ENCODE measurements around the gene WDR6. TPM values are rescaled to one million over a fixed set of nuclear protein-coding genes. Genes with fewer than 3 reads are reported as not detected.

WDR6 gene
- total RNA-seq, 1 donor from 2014 or later: 168 TPM

- Mint-ChIP-seq H3K36me3 (ENCODE audit: low read depth) (peaks cover 14% of the 10 kb centered on the region), H3K27me3 (ENCODE audit: low read depth) (no peaks in the 10 kb centered on the region), H3K4me1 (ENCODE audit: low read depth) (peaks cover 52% of the 10 kb centered on the region), H3K9me3 (ENCODE audit: low read depth) (no peaks in the 10 kb centered on the region), H3K27ac (ENCODE audit: unreplicated experiment) (peak overlapping the region; percentile 89), H3K4me3 (ENCODE audit: unreplicated experiment) (peak overlapping the region; percentile 90)
- no peak for DNase-seq (ENCODE audit: low spot score)
- TF ChIP-seq CTCF (IDR thresholded peaks at IDR 0.05): no peak
These were observed 12.7 kb downstream of the WDR6 start for GRCh38 chr3:49019941-49020329.

- peak; percentile 86 for DNase-seq (ENCODE audit: low spot score)
- H3K4me1 Mint-ChIP-seq (ENCODE audit: low read depth): peaks cover 55% of the 10 kb centered on the region
- no peak for TF ChIP-seq CTCF (IDR thresholded peaks at IDR 0.05)
- H3K4me3 Mint-ChIP-seq (ENCODE audit: unreplicated experiment): peak overlapping the region; percentile 90
- no peaks in the 10 kb centered on the region for H3K9me3 Mint-ChIP-seq (ENCODE audit: low read depth)
- H3K27ac Mint-ChIP-seq (ENCODE audit: unreplicated experiment): peak overlapping the region; percentile 92
- peaks cover 14% of the 10 kb centered on the region for H3K36me3 Mint-ChIP-seq (ENCODE audit: low read depth)
- no peaks in the 10 kb centered on the region for H3K27me3 Mint-ChIP-seq (ENCODE audit: low read depth)
These were observed 13.4 kb downstream of the WDR6 start for GRCh38 chr3:49020330-49021212.

- peaks cover 16% of the 10 kb centered on the region for H3K36me3 Mint-ChIP-seq (ENCODE audit: low read depth)
- TF ChIP-seq CTCF (IDR thresholded peaks at IDR 0.05): no peak
- H3K27ac Mint-ChIP-seq (ENCODE audit: unreplicated experiment): peak overlapping the region; percentile 92
- H3K27me3 Mint-ChIP-seq (ENCODE audit: low read depth): no peaks in the 10 kb centered on the region
- H3K9me3 Mint-ChIP-seq (ENCODE audit: low read depth): no peaks in the 10 kb centered on the region
- DNase-seq (ENCODE audit: low spot score): peak; percentile 98
- peaks cover 57% of the 10 kb centered on the region for H3K4me1 Mint-ChIP-seq (ENCODE audit: low read depth)
- H3K4me3 Mint-ChIP-seq (ENCODE audit: unreplicated experiment): peak overlapping the region; percentile 90
These were observed 14.1 kb downstream of the WDR6 start for GRCh38 chr3:49021213-49021812.

GRCh38 chr3:49021813-49022687, 14.9 kb downstream of the WDR6 start, which contains the start of gene NDUFAF3:
TSS of gene NDUFAF3 (plus strand) at chr3:49022121. CDS start at chr3:49022145, 24 bp downstream.
- no peaks in the 10 kb centered on the region for H3K9me3 Mint-ChIP-seq (ENCODE audit: low read depth)
- TF ChIP-seq CTCF (IDR thresholded peaks at IDR 0.05): peak; percentile 99
- no peaks in the 10 kb centered on the region for H3K27me3 Mint-ChIP-seq (ENCODE audit: low read depth)
- peak within 1 kb of the TSS; percentile 97 for H3K27ac Mint-ChIP-seq (ENCODE audit: unreplicated experiment)
- DNase-seq (ENCODE audit: low spot score): peak; percentile 99
- peaks cover 59% of the 10 kb centered on the region for H3K4me1 Mint-ChIP-seq (ENCODE audit: low read depth)
- peaks cover 16% of the 10 kb centered on the region for H3K36me3 Mint-ChIP-seq (ENCODE audit: low read depth)
- peak within 1 kb of the TSS; percentile 90 for H3K4me3 Mint-ChIP-seq (ENCODE audit: unreplicated experiment)

Measured in chondrocyte (in vitro differentiated cells).